Left lung (tissue), 10 donors: ENCODE data around the gene DMD. TPM values are rescaled to one million over a fixed set of nuclear protein-coding genes. Genes with fewer than 3 reads are reported as not detected.

Source experiments
- ATAC-seq: fragments of 200-7000 bp; cut with Tn5 transposase; one replicate; pipeline ENCODE4 v1.9.1; 2020; ENCODE audit warnings: moderate library complexity
- DNase-seq, 4 donors: peaks; one replicate each; pipeline ENCODE4 v3.0.0-alpha.2; 2013 to 2020
- H3K27ac ChIP-seq, 2 donors: fragments of 200-600 bp; sonication (generic) in 1 of 2; one replicate each; pipeline versions ENCODE4 v1.5.0 to v1.8.0; 2020 to 2021
- H3K27me3 ChIP-seq, 2 donors: fragments of 200-600 bp; sonication (generic) in 1 of 2; one replicate each; pipeline versions ENCODE4 v1.5.0 to v1.8.0; 2020 to 2021
- H3K36me3 ChIP-seq, 2 donors: fragments of 200-600 bp; sonication (generic) in 1 of 2; one replicate each; pipeline versions ENCODE4 v1.5.0 to v1.8.0; 2020 to 2021
- H3K4me1 ChIP-seq, 2 donors: fragments of 200-600 bp; one replicate each; pipeline ENCODE4 v1.8.0; 2021
- H3K4me3 ChIP-seq, 2 donors: fragments of 200-600 bp; sonication (generic) in 1 of 2; one replicate each; pipeline versions ENCODE4 v1.5.0 to v1.8.0; 2020 to 2021; ENCODE audit warnings: mild to moderate bottlenecking in 1 of 2
- H3K9me3 ChIP-seq, 2 donors: fragments of 200-600 bp; sonication (generic) in 1 of 2; one replicate each; pipeline versions ENCODE4 v1.5.0 to v1.8.0; 2020 to 2021
- CTCF ChIP-seq, 2 donors: fragments of 200-600 bp; sonication (generic) in 1 of 2; IDR thresholded peaks; one replicate each; pipeline versions ENCODE4 v1.5.0 to v1.8.0; 2021; ENCODE audit warnings: antibody characterized with exemption in 2 of 2
- intact Hi-C, 2 donors: fragments of 100-400 bp; cut with DNase I; formaldehyde crosslinking; loops; one replicate each; pipeline versions ENCODE4 v1.11.2 to v1.14.2; 2022
- polyA plus RNA-seq, 6 donors: library from polyadenylated mRNA; unstranded; fragments of 120-200 nt; gene quantifications; one replicate each; pipeline ENCODE4 v1.2.1, GENCODE V29; 2013; ENCODE audit not compliant: insufficient read length in 6 of 6
- total RNA-seq, 2 donors: library from RNA; stranded (reverse); fragmentation: NEBNext Ultra II Directional; extraction: Animal tissue kit (Norgen Biotek cat#: 25700); gene quantifications; one replicate each; pipeline ENCODE4 v1.2.1, GENCODE V29; 2021
- donor health status: DM: no; HTN: yes; CAD: no.
- donor health status: DM: no; HTN: no; CAD: no.

Gene DMD
- total and polyA plus RNA-seq, 8 donors = 16.6 to 68.8 (median 54.0) TPM

- Histone ChIP-seq H3K27me3 (no peaks in the 10 kb centered on the region), H3K27ac (no peak overlapping the region), H3K9me3 (no peaks in the 10 kb centered on the region), H3K4me1 (no peaks in the 10 kb centered on the region), H3K4me3 (no peak overlapping the region), H3K36me3 (no peaks in the 10 kb centered on the region)
- intact Hi-C loops = no loop called here
- TF ChIP-seq CTCF (IDR thresholded peaks at IDR 0.05) = no peak
- no peak for DNase-seq
- ATAC-seq = no peak
These were observed 1978.8 kb downstream of the DMD start for GRCh38 chrX:31232506-31232905.

GRCh38 chrX:31228909-31229308 lies 1982.4 kb downstream of the DMD start:
- no peaks in the 10 kb centered on the region for H3K9me3 ChIP-seq
- intact Hi-C loops = no loop called here
- H3K36me3 ChIP-seq = no peaks in the 10 kb centered on the region
- H3K4me1 ChIP-seq = no peaks in the 10 kb centered on the region
- no peaks in the 10 kb centered on the region for H3K27me3 ChIP-seq
- no peak for TF ChIP-seq CTCF (IDR thresholded peaks at IDR 0.05)
- peak overlapping the region in 1 of 2 donors; percentile 17 for H3K27ac ChIP-seq
- DNase-seq = no peak
- H3K4me3 ChIP-seq = no peak overlapping the region
- ATAC-seq = peak; percentile 36

GRCh38 chrX:31228415-31228832 lies 1982.9 kb downstream of the DMD start:
- Histone ChIP-seq H3K36me3 (no peaks in the 10 kb centered on the region), H3K27me3 (no peaks in the 10 kb centered on the region), H3K4me3 (no peak overlapping the region), H3K4me1 (no peaks in the 10 kb centered on the region), H3K27ac (peak overlapping the region in 1 of 2 donors; percentile 17), H3K9me3 (no peaks in the 10 kb centered on the region)
- ATAC-seq (peak; percentile 84), DNase-seq (peak in 3 of 4 donors; percentile 33 to 82 (median 55))
- intact Hi-C loops = no loop called here
- no peak for TF ChIP-seq CTCF (IDR thresholded peaks at IDR 0.05)

GRCh38 chrX:31227250-31227649 lies 1984.1 kb downstream of the DMD start:
- no peak for TF ChIP-seq CTCF (IDR thresholded peaks at IDR 0.05)
- Histone ChIP-seq H3K27ac (no peak overlapping the region), H3K4me1 (no peaks in the 10 kb centered on the region), H3K36me3 (no peaks in the 10 kb centered on the region), H3K9me3 (no peaks in the 10 kb centered on the region), H3K4me3 (no peak overlapping the region), H3K27me3 (no peaks in the 10 kb centered on the region)
- DNase-seq (no peak), ATAC-seq (peak; percentile 18)
- intact Hi-C loops = no loop called here

- H3K27me3 ChIP-seq = no peaks in the 10 kb centered on the region
- intact Hi-C loops = no loop called here
- no peak for TF ChIP-seq CTCF (IDR thresholded peaks at IDR 0.05)
- H3K36me3 ChIP-seq = no peaks in the 10 kb centered on the region
- H3K9me3 ChIP-seq = no peaks in the 10 kb centered on the region
- no peaks in the 10 kb centered on the region for H3K4me1 ChIP-seq
- DNase-seq (no peak), ATAC-seq (no peak)
- no peak overlapping the region for H3K27ac ChIP-seq
- no peak overlapping the region for H3K4me3 ChIP-seq
These were observed 1985.5 kb downstream of the DMD start for GRCh38 chrX:31225819-31226218.
